Tibial nerve (tissue), 4 donors: ENCODE data around the gene AFM.

Source experiments
- EP300 ChIP-seq, 2 donors: sonication (generic); formaldehyde crosslinking; IDR thresholded peaks; one replicate each; pipeline ENCODE4 v1.6.1; 2017; ENCODE audit warnings: antibody characterized with exemption in 2 of 2, mild to moderate bottlenecking in 1 of 2
- TF ChIP-seq, protein P1 (sequence below), 5 experiments: fragments of 200-600 bp in 3 of 5; fragments of 450-650 bp in 2 of 5; sonication (generic) in 3 of 5; IDR thresholded peaks; one replicate each; pipeline ENCODE4 v1.5.1; 2016 to 2019; ENCODE audit warnings: antibody characterized with exemption in 5 of 5, mild to moderate bottlenecking in 3 of 5, moderate library complexity in 2 of 5

DNA sequence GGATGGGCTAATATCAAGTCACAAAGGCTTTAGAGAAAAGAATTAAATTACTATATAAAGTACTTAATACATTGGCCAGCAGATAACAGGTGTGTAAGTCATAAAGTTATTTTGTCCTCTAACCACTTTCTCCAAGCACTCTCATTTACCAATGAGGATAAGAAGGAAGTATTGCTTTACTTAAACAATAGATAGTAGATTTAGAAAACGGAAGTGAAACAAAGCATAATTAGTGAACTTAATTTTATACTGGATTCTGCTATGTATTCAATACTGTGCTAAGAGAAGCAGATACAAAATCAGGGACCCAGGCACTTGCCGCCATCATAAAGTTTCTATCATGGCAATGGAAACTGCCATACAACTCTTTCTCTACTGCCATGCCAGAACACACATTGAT, 24.0 kb downstream of the AFM start:
- TF ChIP-seq, protein P1, sequence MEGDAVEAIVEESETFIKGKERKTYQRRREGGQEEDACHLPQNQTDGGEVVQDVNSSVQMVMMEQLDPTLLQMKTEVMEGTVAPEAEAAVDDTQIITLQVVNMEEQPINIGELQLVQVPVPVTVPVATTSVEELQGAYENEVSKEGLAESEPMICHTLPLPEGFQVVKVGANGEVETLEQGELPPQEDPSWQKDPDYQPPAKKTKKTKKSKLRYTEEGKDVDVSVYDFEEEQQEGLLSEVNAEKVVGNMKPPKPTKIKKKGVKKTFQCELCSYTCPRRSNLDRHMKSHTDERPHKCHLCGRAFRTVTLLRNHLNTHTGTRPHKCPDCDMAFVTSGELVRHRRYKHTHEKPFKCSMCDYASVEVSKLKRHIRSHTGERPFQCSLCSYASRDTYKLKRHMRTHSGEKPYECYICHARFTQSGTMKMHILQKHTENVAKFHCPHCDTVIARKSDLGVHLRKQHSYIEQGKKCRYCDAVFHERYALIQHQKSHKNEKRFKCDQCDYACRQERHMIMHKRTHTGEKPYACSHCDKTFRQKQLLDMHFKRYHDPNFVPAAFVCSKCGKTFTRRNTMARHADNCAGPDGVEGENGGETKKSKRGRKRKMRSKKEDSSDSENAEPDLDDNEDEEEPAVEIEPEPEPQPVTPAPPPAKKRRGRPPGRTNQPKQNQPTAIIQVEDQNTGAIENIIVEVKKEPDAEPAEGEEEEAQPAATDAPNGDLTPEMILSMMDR (IDR thresholded peaks at IDR 0.05), result no peak
- no peak for TF ChIP-seq EP300 (IDR thresholded peaks at IDR 0.05)
